ENCODE data around the gene DYTN. TPM values are rescaled to one million over a fixed set of nuclear protein-coding genes. Genes with fewer than 3 reads are reported as not detected.

Gene DYTN
- total RNA-seq, 2 donors from 2014 or later, result not detected

DNA sequence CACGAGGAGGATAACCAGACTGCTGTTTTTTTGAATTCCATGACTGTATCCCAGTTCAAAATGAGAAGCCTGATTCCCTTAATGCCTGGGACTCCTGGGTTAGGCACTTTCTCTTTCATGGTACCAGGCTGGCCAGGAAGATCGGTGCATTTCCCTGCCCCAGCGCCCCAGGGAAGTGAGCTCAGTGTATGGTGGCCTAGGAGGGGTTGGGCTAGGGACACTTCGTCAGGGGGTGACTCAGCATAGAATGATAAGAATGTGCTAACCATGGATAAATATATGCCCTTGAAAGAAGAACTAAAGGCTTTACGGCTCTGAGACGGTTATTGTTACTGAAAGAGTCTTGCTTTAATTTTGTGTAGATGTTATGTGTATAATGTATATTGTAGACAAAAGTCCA lies 103.4 kb downstream of the DYTN start:
- H3K27me3 Mint-ChIP-seq, result peaks cover 4% of the 10 kb centered on the region
- ATAC-seq (replicated peaks), result no peak
- no peak overlapping the region for H3K4me3 Mint-ChIP-seq
- no peaks in the 10 kb centered on the region for H3K4me1 Mint-ChIP-seq
- H3K9me3 Mint-ChIP-seq, result no peaks in the 10 kb centered on the region
- H3K27ac Mint-ChIP-seq, result no peak overlapping the region
- H3K36me3 Mint-ChIP-seq (ENCODE audit: low read depth), result no peaks in the 10 kb centered on the region

DNA sequence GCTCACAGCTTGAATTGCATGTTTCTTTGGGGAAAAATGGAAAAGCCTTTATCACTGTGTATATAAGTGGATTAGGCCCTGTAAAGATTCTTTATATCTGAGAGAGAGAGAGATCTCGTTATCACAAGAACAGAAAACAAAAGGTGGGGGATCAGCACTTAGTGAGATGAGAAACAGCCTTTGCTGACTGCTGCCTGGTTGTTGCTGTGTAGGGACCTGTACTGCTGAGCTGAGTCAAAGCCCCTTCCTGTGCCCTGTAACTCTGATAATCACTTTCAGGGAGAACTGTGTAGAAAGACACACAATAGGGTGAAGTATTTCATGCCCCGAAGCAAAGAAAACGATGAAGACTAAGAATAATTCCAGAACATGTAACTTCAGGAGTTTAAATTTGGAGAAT lies 106.5 kb downstream of the DYTN start:
- Mint-ChIP-seq H3K27ac (no peak overlapping the region), H3K36me3 (ENCODE audit: low read depth) (no peaks in the 10 kb centered on the region), H3K9me3 (no peaks in the 10 kb centered on the region), H3K4me1 (no peaks in the 10 kb centered on the region), H3K27me3 (no peaks in the 10 kb centered on the region), H3K4me3 (no peak overlapping the region)
- ATAC-seq (replicated peaks), result no peak

DNA sequence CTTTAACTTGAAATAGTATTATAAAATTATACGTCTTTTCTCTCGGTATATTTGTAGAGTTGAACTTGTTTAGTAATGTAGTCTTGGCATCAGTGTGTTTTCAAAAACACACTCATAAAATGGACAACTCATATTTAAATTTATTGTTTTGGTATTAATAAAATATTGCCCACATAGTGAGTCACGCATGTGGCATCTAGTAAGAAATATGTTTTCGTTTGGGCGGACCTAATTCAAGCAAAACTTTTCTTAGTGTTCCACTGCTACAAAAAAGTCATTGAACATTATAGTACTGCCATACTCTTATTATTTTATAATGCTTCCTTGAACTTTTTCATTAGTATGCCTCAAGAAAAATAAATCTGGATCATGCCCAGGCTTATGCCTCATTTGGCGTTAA lies 107.0 kb downstream of the DYTN start:
- no peaks in the 10 kb centered on the region for H3K36me3 Mint-ChIP-seq (ENCODE audit: low read depth)
- H3K27me3 Mint-ChIP-seq, result no peaks in the 10 kb centered on the region
- no peak for ATAC-seq (replicated peaks)
- no peak overlapping the region for H3K4me3 Mint-ChIP-seq
- no peaks in the 10 kb centered on the region for H3K4me1 Mint-ChIP-seq
- H3K27ac Mint-ChIP-seq, result no peak overlapping the region
- H3K9me3 Mint-ChIP-seq, result no peaks in the 10 kb centered on the region

DNA sequence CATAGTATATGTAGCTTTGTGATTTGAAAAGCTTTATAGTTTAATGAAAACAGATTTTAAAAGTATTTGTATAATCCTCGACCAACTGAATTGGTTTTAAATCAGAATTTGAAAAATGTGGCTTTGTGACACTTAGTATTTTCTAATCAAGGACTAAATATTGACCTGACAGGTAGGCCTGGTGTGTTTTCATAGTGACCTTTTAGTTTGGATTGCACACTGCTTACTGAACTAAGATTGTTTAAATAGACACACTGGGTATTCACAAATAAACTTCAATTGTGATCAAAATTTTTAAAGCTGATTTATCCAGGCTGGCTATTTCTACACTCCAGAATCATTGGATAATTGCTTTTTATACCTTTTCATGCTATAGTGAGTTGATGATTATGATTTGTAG lies 107.7 kb downstream of the DYTN start:
- Mint-ChIP-seq H3K4me3 (no peak overlapping the region), H3K9me3 (no peaks in the 10 kb centered on the region), H3K27me3 (no peaks in the 10 kb centered on the region), H3K36me3 (ENCODE audit: low read depth) (no peaks in the 10 kb centered on the region), H3K27ac (no peak overlapping the region), H3K4me1 (no peaks in the 10 kb centered on the region)
- ATAC-seq (replicated peaks), result no peak

DNA sequence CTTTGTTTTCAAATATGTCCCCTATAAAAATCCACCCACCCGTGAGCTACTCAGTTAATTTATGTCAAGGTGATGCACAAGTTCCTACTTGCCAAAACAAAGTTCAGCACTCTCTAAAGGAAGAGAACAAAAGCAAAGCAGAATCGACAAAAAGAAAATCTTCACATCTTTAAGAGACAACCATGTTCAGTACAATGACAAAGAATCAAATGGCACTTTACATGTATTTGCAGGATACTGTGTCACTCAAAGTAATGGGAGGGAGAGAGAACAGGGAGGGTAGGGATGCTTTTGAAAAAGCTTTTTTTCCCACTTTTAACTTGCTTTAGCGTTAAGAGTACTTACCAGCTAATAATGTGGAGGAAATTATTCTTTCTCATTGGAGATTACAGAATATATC lies 115.0 kb downstream of the DYTN start:
- no peak overlapping the region for H3K27ac Mint-ChIP-seq
- no peaks in the 10 kb centered on the region for H3K27me3 Mint-ChIP-seq
- no peaks in the 10 kb centered on the region for H3K36me3 Mint-ChIP-seq (ENCODE audit: low read depth)
- H3K4me3 Mint-ChIP-seq, result no peak overlapping the region
- ATAC-seq (replicated peaks), result no peak
- no peaks in the 10 kb centered on the region for H3K9me3 Mint-ChIP-seq
- H3K4me1 Mint-ChIP-seq, result no peaks in the 10 kb centered on the region

Other genes starting within 250 kb of the DYTN start
- not detected for gene FAM237A, start 75.9 kb downstream of the DYTN start, total RNA-seq
- gene MDH1B, start 46.9 kb upstream of the DYTN start, total RNA-seq, result 1 to 10 TPM in 1 of 2 donors, under 1 TPM in 1; 0.56 to 1.1 TPM
- 10 to 100 TPM; 24.3 to 40.1 TPM for gene FASTKD2, start 47.2 kb upstream of the DYTN start, total RNA-seq
- not detected for gene CPO, start 221.1 kb upstream of the DYTN start, total RNA-seq

All from activated T-helper 17 cell treated with anti-CD3 and anti-CD28 coated beads, Interleukin-2, amount 50 U/mL, for 72 hours (primary cell).